GM10248 (cell line): Measurements from ENCODE around the gene BCAT1.

Experiments
- CTCF ChIA-PET: fragments of 300-600 bp; sonication (Branson Sonifier 250); formaldehyde crosslinking; extraction: SDS; loops from one replicate; lab custom pipeline; 2021; ENCODE audit warnings: antibody characterized with exemption; lab: Yijun Ruan, JAX
- POLR2A ChIA-PET: fragments of 350-650 bp; sonication (Branson Sonifier 250); formaldehyde crosslinking; extraction: SDS; loops from one replicate; lab custom pipeline; 2020; ENCODE audit warnings: antibody characterized with exemption; lab: Yijun Ruan, JAX
- DNase-seq: peaks from one replicate; pipeline ENCODE4 v3.0.0; 2012; ENCODE audit errors: extremely low spot score
- TF ChIP-seq, protein P1 (sequence below): IDR thresholded peaks from 2 replicates; pipeline ENCODE4 v1.5.1; 2012; ENCODE audit warnings: mild to moderate bottlenecking, low read depth; ENCODE audit errors: extremely low read depth, missing control alignments, control extremely low read depth

Gene BCAT1

DNA sequence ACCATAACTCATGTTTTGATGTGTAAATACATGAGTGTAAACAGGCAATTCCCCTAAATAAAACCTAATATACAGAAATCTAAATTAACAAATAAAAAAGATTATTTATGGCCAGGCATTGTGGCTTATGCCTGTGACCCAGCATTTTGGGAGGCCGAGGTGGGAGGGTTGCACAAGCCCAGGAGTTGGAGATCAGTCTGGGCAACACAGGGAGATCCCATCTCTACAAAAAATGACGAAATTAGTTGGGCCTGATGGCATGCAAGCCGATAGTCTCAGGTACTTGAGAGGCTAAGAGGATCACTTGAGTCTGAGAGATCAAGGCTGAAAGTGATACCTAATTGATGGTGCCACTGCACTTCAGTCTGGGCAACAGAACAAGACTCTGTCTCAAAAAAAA lies 48.7 kb downstream of the BCAT1 start:
- DNase-seq = no peak
- CTCF ChIA-PET = no interaction called here
- POLR2A ChIA-PET = no interaction called here
- TF ChIP-seq, protein P1, sequence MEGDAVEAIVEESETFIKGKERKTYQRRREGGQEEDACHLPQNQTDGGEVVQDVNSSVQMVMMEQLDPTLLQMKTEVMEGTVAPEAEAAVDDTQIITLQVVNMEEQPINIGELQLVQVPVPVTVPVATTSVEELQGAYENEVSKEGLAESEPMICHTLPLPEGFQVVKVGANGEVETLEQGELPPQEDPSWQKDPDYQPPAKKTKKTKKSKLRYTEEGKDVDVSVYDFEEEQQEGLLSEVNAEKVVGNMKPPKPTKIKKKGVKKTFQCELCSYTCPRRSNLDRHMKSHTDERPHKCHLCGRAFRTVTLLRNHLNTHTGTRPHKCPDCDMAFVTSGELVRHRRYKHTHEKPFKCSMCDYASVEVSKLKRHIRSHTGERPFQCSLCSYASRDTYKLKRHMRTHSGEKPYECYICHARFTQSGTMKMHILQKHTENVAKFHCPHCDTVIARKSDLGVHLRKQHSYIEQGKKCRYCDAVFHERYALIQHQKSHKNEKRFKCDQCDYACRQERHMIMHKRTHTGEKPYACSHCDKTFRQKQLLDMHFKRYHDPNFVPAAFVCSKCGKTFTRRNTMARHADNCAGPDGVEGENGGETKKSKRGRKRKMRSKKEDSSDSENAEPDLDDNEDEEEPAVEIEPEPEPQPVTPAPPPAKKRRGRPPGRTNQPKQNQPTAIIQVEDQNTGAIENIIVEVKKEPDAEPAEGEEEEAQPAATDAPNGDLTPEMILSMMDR = no peak

DNA sequence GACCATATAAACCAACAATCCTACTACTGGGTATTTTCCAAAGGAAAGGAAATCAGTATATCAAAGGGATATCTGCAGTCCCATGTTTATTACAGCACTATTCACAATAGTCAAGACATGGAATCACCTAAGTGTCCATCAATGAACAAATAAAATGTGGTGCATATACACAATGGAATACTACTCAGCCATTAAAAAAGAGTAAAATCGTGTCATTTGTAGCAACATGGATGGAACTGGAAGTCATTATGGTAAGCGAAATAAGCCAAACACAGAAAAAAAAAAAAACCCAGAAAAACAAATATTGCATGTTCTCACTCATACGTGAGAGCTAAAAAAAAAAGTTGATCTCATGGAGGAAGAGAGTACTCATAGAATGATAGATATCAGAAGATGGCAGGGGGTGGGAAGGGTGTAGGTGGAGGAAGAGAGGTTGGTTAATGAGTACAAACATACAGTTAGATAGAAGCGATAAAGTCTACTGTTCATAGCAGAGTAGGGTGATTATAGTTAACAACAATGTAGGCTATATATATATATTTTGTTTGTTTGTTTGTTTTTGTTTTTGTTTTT lies 49.3 kb downstream of the BCAT1 start:
- TF ChIP-seq, protein P1 = no peak
- ChIA-PET CTCF (interaction anchor here (1.0 kb wide), 1 partner anchor 9 kb away, joined by 3 read pairs; no protein-coding TSS in a partner anchor), POLR2A (no interaction called here)
- DNase-seq = no peak

DNA sequence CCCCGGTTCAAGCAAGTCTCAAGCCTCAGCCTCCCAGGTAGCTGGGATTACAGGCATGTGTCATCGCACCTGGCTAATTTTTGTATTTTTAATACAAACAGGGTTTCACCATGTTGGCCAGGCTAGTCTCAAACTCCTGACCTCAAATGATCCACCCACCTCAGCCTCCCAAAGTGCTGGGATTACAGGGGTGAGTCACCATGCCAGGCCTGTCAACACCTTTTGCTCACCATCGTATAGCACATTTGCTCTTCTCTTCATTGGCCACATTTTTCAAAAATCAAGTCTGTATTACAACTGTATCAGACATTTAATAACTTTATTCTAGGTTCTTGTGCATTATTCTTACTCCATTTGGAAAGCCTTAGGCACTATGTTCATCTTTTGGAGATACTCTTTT lies 50.3 kb downstream of the BCAT1 start:
- ChIA-PET POLR2A (no interaction called here), CTCF (interaction anchor here (1.0 kb wide), 1 partner anchor 8 kb away, joined by 3 read pairs; no protein-coding TSS in a partner anchor)
- DNase-seq = no peak
- TF ChIP-seq, protein P1 = no peak

DNA sequence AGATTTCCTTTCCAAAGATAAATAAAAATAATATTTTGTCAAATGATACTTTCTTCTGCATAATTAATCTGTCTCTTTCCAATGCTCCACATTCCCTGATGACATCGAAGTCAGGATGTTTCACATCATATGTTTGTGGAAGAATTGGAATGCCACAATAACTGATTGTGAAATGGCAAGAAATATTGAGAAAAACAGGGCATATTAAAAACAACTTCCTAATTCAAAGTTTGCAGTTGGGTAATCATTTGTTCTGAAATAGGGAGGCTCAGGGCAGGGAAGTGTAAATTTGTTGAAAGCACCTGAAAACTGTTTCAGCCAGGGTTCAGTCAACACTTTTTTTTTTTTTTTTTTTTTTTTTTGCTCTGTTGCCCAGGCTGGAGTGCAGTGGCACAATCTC lies 50.7 kb downstream of the BCAT1 start:
- TF ChIP-seq, protein P1 = no peak
- POLR2A ChIA-PET = no interaction called here
- DNase-seq = no peak
- CTCF ChIA-PET = interaction anchor here (1.0 kb wide), 1 partner anchor 10 kb away, joined by 3 read pairs; no protein-coding TSS in a partner anchor

DNA sequence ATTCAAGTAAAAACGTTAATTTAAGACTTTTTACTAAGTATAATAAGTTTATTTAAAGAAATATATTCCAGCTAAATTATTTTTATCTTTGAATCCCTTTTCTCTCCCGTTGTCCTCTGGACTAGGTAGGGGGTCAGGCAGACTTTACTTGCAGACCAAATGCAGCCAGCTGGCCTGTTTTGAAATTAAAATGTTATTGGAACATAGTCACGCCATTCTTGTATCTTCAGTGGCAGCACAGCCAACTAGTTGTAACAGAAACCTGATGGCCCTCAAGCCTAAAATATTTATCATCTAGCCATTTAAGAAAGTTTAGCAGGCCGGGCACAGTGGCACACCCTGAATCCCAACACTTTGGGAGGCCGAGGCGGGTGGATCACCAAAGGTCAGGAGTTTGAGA lies 52.7 kb downstream of the BCAT1 start:
- POLR2A ChIA-PET = no interaction called here
- DNase-seq = no peak
- TF ChIP-seq, protein P1 = no peak
- CTCF ChIA-PET = interaction anchor here (0.8 to 1.4 kb wide), 3 partner anchors 9 to 21 kb away, joined by 3 to 4 read pairs (median 4); no protein-coding TSS in a partner anchor

DNA sequence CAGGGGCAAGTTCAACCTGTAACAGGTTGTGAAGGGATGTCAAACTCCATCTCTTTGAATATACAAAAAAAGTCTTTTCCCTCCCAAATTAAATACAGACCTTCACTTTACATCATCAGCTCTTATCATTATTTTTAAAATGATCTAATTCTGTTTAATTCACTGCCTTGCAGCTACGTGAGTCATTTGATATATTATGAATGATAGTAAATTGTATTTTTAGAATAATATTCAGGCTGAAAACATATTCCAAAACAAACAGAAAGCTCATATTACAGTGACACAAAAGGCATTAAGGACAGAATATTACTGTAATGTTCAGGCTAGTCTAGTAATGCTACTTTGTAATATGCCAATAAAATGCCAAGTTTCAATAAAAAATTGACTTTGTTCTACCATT lies 53.3 kb downstream of the BCAT1 start:
- ChIA-PET CTCF (interaction anchor here (1.2 to 1.4 kb wide), 2 partner anchors 10 to 20 kb away, joined by 4 read pairs; no protein-coding TSS in a partner anchor), POLR2A (no interaction called here)
- no peak for DNase-seq
- TF ChIP-seq, protein P1 = no peak

DNA sequence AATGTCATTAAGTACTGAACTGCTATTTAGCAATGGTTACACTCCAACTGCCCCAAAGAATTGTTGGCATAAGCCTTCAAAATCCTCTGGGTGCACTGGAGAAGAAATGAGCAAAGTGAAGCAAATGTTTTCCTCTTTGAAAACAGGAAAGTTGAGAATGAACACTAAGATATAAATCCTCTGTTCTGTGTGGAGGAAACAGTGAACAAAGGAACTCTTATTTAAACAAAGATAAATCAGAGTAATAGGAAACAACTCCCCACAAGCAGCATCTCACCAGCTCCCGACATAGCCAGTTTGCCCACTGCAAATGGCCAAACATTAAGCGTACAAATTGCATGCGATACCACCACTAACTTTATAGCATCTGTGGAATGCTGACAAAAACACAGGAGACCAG lies 54.0 kb downstream of the BCAT1 start:
- TF ChIP-seq, protein P1 = no peak
- CTCF ChIA-PET = interaction anchor here (1.2 to 1.4 kb wide), 3 partner anchors 11 to 20 kb away, joined by 4 to 6 read pairs (median 4); no protein-coding TSS in a partner anchor

More for the DNA sequence above, 54.0 kb downstream of the BCAT1 start:
- POLR2A ChIA-PET = no interaction called here
- no peak for DNase-seq
